K562 (cell line): ENCODE measurements around the gene RALGAPA2. TPM values are rescaled to one million over a fixed set of nuclear protein-coding genes. Genes with fewer than 3 reads are reported as not detected.

Source experiments
- ATAC-seq: fragments of 200-7000 bp; cut with Tn5 transposase; 3 replicates; pipeline ENCODE4 v1.9.1; 2020; ENCODE audit warnings: moderate library complexity
- BruUV-seq: library from RNA; stranded (reverse); fragments of 400-500 nt; replicated peaks from 2 replicates; lab custom pipeline; 2021; lab: Mats Ljungman, UMichigan
- CTCF ChIA-PET: fragments of 300-600 bp; formaldehyde crosslinking; extraction: SDS; loops from one replicate; lab custom pipeline; 2021; ENCODE audit warnings: low intra/inter-chr PET ratio; lab: Yijun Ruan, JAX
- POLR2A ChIA-PET: fragments of 300-600, 350-650 bp; sonication (Branson Sonifier 250); formaldehyde crosslinking; extraction: SDS; loops from one replicate; lab custom pipeline; 2021; ENCODE audit warnings: antibody characterized with exemption, inconsistent platforms; lab: Yijun Ruan, JAX
- DNase-seq, 4 experiments: peaks; one replicate each; pipeline versions ENCODE4 v3.0.0 to v3.0.0-alpha.2; 2011 to 2018; ENCODE audit warnings: low spot score in 3 of 4, mixed read lengths in 3 of 4; ENCODE audit errors: extremely low read depth in 1 of 4
- FAIRE-seq: peaks from 2 replicates; lab custom pipeline; 2011; peaks lifted over from hg19 to GRCh38; lab: Jason Lieb, UNC
- H2AFZ ChIP-seq: 2 replicates; pipeline ENCODE4 v1.6.0; 2011; ENCODE audit warnings: low read depth, low read length, control low read depth, inconsistent platforms
- H3K27ac ChIP-seq: fragments of 200-600 bp; 3 replicates; pipeline ENCODE4 v1.8.0; 2011; ENCODE audit warnings: low read depth, mild to moderate bottlenecking, control low read depth, inconsistent platforms, low read length, moderate library complexity, mixed read lengths; ENCODE audit errors: extremely low read depth
- H3K27me3 ChIP-seq, 2 experiments: fragments of 300-600 bp in 1 of 2; 2 replicates in 1 of 2; 3 replicates in 1 of 2; pipeline versions ENCODE4 v1.6.0 to v1.8.0; 2011; ENCODE audit warnings: inconsistent platforms in 2 of 2, low read length in 2 of 2, mild to moderate bottlenecking in 1 of 2, mixed read lengths in 1 of 2, moderate library complexity in 1 of 2; ENCODE audit not compliant: control insufficient read depth in 2 of 2, insufficient read depth in 2 of 2
- H3K36me3 ChIP-seq: fragments of 300-600 bp; 3 replicates; pipeline ENCODE4 v1.8.0; 2011; ENCODE audit warnings: mild to moderate bottlenecking, low read length, inconsistent platforms; ENCODE audit not compliant: control insufficient read depth, insufficient read depth
- H3K4me1 ChIP-seq, 2 experiments: fragments of 200-600 bp in 1 of 2; replicated peaks in 1 of 2; 2 replicates in 1 of 2; 3 replicates in 1 of 2; pipeline versions ENCODE4 v1.5.1 to v1.8.0; 2011; ENCODE audit warnings: inconsistent platforms in 2 of 2, low read length in 2 of 2, mild to moderate bottlenecking in 1 of 2, mixed read lengths in 1 of 2, moderate library complexity in 1 of 2; ENCODE audit not compliant: control insufficient read depth in 2 of 2, insufficient read depth in 2 of 2
- H3K4me2 ChIP-seq: 2 replicates; pipeline ENCODE4 v1.6.1; 2011; ENCODE audit warnings: low read length, control low read depth, inconsistent platforms, mixed read lengths; ENCODE audit not compliant: insufficient read depth
- H3K4me3 ChIP-seq: fragments of 200-600 bp; sonication (generic), shearing (Covaris generic); 2 replicates; pipeline ENCODE4 v1.5.1; 2016; ENCODE audit warnings: control low read depth, inconsistent platforms
- H3K79me2 ChIP-seq: fragments of 200-600 bp; 3 replicates; pipeline ENCODE4 v1.8.0; 2011; ENCODE audit warnings: low read length, inconsistent platforms; ENCODE audit not compliant: control insufficient read depth, insufficient read depth
- H3K9ac ChIP-seq, 2 experiments: 2 replicates each; pipeline versions ENCODE4 v1.6.0 to v1.6.1; 2011; ENCODE audit warnings: low read depth in 2 of 2, low read length in 2 of 2, control low read depth in 1 of 2, inconsistent platforms in 1 of 2, mild to moderate bottlenecking in 1 of 2, mixed read lengths in 1 of 2; ENCODE audit not compliant: insufficient read depth in 1 of 2
- H3K9me1 ChIP-seq: one replicate; pipeline ENCODE4 v1.6.0; 2011; ENCODE audit warnings: inconsistent platforms, mild to moderate bottlenecking, low read length, moderate library complexity; ENCODE audit not compliant: control insufficient read depth, insufficient read depth
- H3K9me3 ChIP-seq: replicated peaks from 2 replicates; pipeline ENCODE4 v1.5.1; 2011; ENCODE audit warnings: low read depth, low read length, inconsistent platforms; ENCODE audit not compliant: control insufficient read depth, insufficient read depth
- H4K20me1 ChIP-seq: replicated peaks from 2 replicates; pipeline ENCODE4 v1.6.1; 2011; ENCODE audit warnings: low read length, inconsistent platforms, mixed read lengths; ENCODE audit not compliant: control insufficient read depth, insufficient read depth
- CCAR2 ChIP-seq: fragments of 200-400 bp; formaldehyde crosslinking; IDR thresholded peaks from 2 replicates; pipeline ENCODE4 v1.6.1; 2017; ENCODE audit warnings: mild to moderate bottlenecking, low read depth, low read length
- FOXK1 ChIP-seq: sonication (generic); formaldehyde crosslinking; IDR thresholded peaks from 2 replicates; pipeline ENCODE4 v1.8.0; 2022; ENCODE audit warnings: missing genetic modification reagents, mild to moderate bottlenecking, borderline replicate concordance
- KAT2B ChIP-seq: IDR thresholded peaks from one replicate; pipeline ENCODE4 v1.6.1; 2012; ENCODE audit warnings: low read depth, mild to moderate bottlenecking, control low read depth, inconsistent platforms, low read length, moderate library complexity
- TEAD1 ChIP-seq, 2 experiments: fragments of 450-650 bp in 1 of 2; sonication (generic) in 1 of 2; formaldehyde crosslinking; IDR thresholded peaks; 2 replicates each; pipeline versions ENCODE4 v1.4.0 to v1.8.0; 2020 to 2022; ENCODE audit warnings: mild to moderate bottlenecking in 2 of 2, missing genetic modification reagents in 1 of 2
- TRIM28 ChIP-seq: fragments of 450-650 bp; IDR thresholded peaks from 2 replicates; pipeline ENCODE4 v1.6.1; 2017
- YBX1 ChIP-seq: fragments of 450-650 bp; IDR thresholded peaks from 2 replicates; pipeline ENCODE4 v1.7.1; 2016; ENCODE audit warnings: mild to moderate bottlenecking
- ZNF184 ChIP-seq: sonication (generic); formaldehyde crosslinking; IDR thresholded peaks from 2 replicates; pipeline ENCODE4 v1.5.0; 2020; ENCODE audit warnings: missing genetic modification reagents
- ZNF431 ChIP-seq: sonication (generic); formaldehyde crosslinking; IDR thresholded peaks from 2 replicates; pipeline ENCODE4 v1.8.0; 2022; ENCODE audit warnings: mild to moderate bottlenecking, missing genetic modification reagents
- WGBS: fragments of 100-300 bp; shearing (Covaris generic); methylation state at CpG from one replicate; pipeline ENCODE4 v1.1.6; 2016; ENCODE audit warnings: low coverage, mixed read lengths; ENCODE audit not compliant: insufficient coverage; ENCODE audit errors: missing lambda C conversion rate; 5-methylcytosine and 5-hydroxymethylcytosine counted together
- in situ Hi-C: fragments of 300-500 bp; cut with MboI; formaldehyde crosslinking; loops from 4 replicates; pipeline ENCODE4 v1.15.0; 2018; ENCODE audit warnings: inconsistent platforms, mixed read lengths
- intact Hi-C: fragments of 100-400 bp; cut with micrococcal nuclease; formaldehyde crosslinking; loops from 2 replicates; pipeline ENCODE4 v1.14.2; 2022
- polyA plus RNA-seq, 8 experiments: library from polyadenylated mRNA; depleted of rRNA in 4 of 8; stranded (reverse) in 5 of 8; unstranded in 3 of 8; fragments of >200 nt; fragmentation: Nextera tagmentation in 2 of 8; fragmentation: Illumina TruSeq in 1 of 8; extraction: Ambion mirVana in 2 of 8; extraction: Trizol in 1 of 8; gene quantifications; 2 replicates each; pipeline versions ENCODE4 v1.2.1 to v1.2.3, GENCODE V29; 2011 to 2014; ENCODE audit warnings: inconsistent platforms in 1 of 8, missing spikeins in 1 of 8
- small RNA-seq: library from RNA; depleted of rRNA; stranded (forward); fragments of <200 nt; gene quantifications from one replicate; pipeline ENCODE3, GENCODE V24; 2014
- total RNA-seq, 7 experiments: library from RNA; depleted of rRNA in 6 of 7; stranded (reverse); fragments of >200 nt in 6 of 7; fragmentation: Illumina TruSeq in 2 of 7; extraction: Trizol in 2 of 7; gene quantifications; 2 replicates each; pipeline versions ENCODE4 v1.2.1 to v1.2.3, GENCODE V29; 2011 to 2021; ENCODE audit warnings: low replicate concordance in 1 of 7
- TF ChIP-seq, protein P1 (sequence below): sonication (generic); formaldehyde crosslinking; IDR thresholded peaks from 2 replicates; pipeline ENCODE4 v1.8.0; 2022; ENCODE audit warnings: mild to moderate bottlenecking, missing genetic modification reagents, borderline replicate concordance
- TF ChIP-seq, protein P2 (sequence below): fragments of 450-650 bp; formaldehyde crosslinking; IDR thresholded peaks from 2 replicates; pipeline ENCODE4 v1.4.0; 2020; ENCODE audit warnings: mild to moderate bottlenecking, moderate library complexity

The RALGAPA2 gene
- total and polyA plus RNA-seq, 9 of the 15 experiments (the other 6 are each of a cell fraction or from before 2014, with no cell fraction given): 0.35 to 2.7 (median 1.4) TPM

DNA sequence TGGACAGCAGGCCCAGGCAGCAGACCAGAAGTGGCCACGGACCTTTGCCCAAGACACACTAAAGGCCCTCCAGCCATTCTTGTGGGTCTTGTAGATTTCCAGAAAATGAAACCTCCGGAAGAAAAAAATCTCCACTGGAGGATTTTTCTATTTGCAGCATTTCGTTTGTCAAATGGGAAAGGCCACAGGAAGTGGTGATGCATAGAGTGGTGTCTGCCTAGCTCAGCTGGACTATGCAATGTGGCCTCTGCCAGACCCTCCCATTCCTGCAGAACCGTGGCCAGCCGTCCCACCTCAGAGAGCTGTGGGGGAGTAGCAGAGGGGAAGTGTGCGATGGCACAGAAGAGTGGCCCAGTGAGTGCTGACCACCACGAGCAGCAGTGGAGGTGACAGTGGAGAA lies 368.5 kb downstream of the RALGAPA2 start:
- in situ Hi-C loops: no loop called here
- CTCF ChIA-PET: no interaction called here
- H3K9me1 ChIP-seq: no peaks in the 10 kb centered on the region
- H3K9ac ChIP-seq: no peak overlapping the region
- H3K9me3 ChIP-seq: no peaks in the 10 kb centered on the region
- no peaks in the 10 kb centered on the region for H4K20me1 ChIP-seq
- peaks cover 0 to 8% of the 10 kb centered on the region in 2 experiments; a peak in 1 of 5 replicates for H3K27me3 ChIP-seq
- no peaks in the 10 kb centered on the region for H3K36me3 ChIP-seq
- 0% methylated on average over 7 of the region's 7 CpGs for WGBS
- POLR2A ChIA-PET: no interaction called here
- BruUV-seq: no TSS peak
- H2AFZ ChIP-seq: no peak overlapping the region
- H3K4me1 ChIP-seq: no peaks in the 10 kb centered on the region
- intact Hi-C loops: no loop called here
- no peak for TF ChIP-seq FOXK1 (CRISPR knock-in tag)
- TF ChIP-seq TRIM28: no peak
- TF ChIP-seq ZNF431: no peak
- no peak for TF ChIP-seq ZNF184
- TF ChIP-seq CCAR2: no peak
- TF ChIP-seq YBX1: no peak
- TF ChIP-seq, protein P1, sequence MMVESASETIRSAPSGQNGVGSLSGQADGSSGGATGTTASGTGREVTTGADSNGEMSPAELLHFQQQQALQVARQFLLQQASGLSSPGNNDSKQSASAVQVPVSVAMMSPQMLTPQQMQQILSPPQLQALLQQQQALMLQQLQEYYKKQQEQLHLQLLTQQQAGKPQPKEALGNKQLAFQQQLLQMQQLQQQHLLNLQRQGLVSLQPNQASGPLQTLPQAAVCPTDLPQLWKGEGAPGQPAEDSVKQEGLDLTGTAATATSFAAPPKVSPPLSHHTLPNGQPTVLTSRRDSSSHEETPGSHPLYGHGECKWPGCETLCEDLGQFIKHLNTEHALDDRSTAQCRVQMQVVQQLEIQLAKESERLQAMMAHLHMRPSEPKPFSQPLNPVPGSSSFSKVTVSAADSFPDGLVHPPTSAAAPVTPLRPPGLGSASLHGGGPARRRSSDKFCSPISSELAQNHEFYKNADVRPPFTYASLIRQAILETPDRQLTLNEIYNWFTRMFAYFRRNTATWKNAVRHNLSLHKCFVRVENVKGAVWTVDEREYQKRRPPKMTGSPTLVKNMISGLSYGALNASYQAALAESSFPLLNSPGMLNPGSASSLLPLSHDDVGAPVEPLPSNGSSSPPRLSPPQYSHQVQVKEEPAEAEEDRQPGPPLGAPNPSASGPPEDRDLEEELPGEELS (CRISPR knock-in tag): no peak
- TF ChIP-seq KAT2B: no peak
- TF ChIP-seq TEAD1 (CRISPR knock-in tag; IDR thresholded peaks at IDR 0.05): no peak
- TF ChIP-seq, protein P2, sequence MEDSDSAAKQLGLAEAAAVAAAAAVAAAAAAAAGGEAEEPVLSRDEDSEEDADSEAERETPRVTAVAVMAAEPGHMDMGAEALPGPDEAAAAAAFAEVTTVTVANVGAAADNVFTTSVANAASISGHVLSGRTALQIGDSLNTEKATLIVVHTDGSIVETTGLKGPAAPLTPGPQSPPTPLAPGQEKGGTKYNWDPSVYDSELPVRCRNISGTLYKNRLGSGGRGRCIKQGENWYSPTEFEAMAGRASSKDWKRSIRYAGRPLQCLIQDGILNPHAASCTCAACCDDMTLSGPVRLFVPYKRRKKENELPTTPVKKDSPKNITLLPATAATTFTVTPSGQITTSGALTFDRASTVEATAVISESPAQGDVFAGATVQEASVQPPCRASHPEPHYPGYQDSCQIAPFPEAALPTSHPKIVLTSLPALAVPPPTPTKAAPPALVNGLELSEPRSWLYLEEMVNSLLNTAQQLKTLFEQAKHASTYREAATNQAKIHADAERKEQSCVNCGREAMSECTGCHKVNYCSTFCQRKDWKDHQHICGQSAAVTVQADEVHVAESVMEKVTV (CRISPR knock-in tag): no peak
- DNase-seq (no peak), ATAC-seq (no peak), FAIRE-seq (no peak)
- H3K4me2 ChIP-seq: no peak overlapping the region
- no peak overlapping the region for H3K4me3 ChIP-seq
- H3K79me2 ChIP-seq: no peaks in the 10 kb centered on the region
- no peak overlapping the region for H3K27ac ChIP-seq

Small RNA genes lying within 50 kb of the gene (small RNA-seq; reads per million reads assigned to genes)
- gene EIF4E2P1: not detected
- gene RN7SL607P: not detected
